ENCODE data around the gene HERC6. TPM values are rescaled to one million over a fixed set of nuclear protein-coding genes. Genes with fewer than 3 reads are reported as not detected.

The HERC6 gene
- total RNA-seq, 4 donors from 2014 or later, result 4.4 to 7.5 (median 5.1) TPM

- Histone ChIP-seq H3K27ac (no peak overlapping the region), H3K4me1 (no peaks in the 10 kb centered on the region), H3K27me3 (no peaks in the 10 kb centered on the region), H3K9me3 (no peaks in the 10 kb centered on the region), H3K36me3 (peaks cover 0 to 78% of the 10 kb centered on the region in 2 donors), H3K4me3 (no peak overlapping the region)
- TF ChIP-seq POLR2A (IDR thresholded peaks at IDR 0.05) (no peak), POLR2AphosphoS5 (IDR thresholded peaks at IDR 0.05) (no peak), EP300 (IDR thresholded peaks at IDR 0.05) (no peak), CTCF (IDR thresholded peaks at IDR 0.05) (no peak)
- 61 to 68% methylated on average over 3 of the region's 4 CpGs for WGBS, 2 donors (ENCODE audit: low coverage in 1 of 2)
- ATAC-seq, result no peak
Observed at GRCh38 chr4:88489100-88489761, 110.6 kb downstream of the HERC6 start.

Small RNAs within 50 kb of the gene (small RNA-seq; reads per million reads assigned to genes)
- 0 reads per million in 4 donors for gene RF00019

Other genes starting within 250 kb of the HERC6 start
- gene ABCG2, start 220.2 kb upstream of the HERC6 start, total RNA-seq, result 1 to 10 TPM; 1.1 to 5.0 (median 2.6) TPM
- 10 to 100 TPM; 18.9 to 59.3 (median 38.2) TPM for gene PPM1K, start 94.3 kb upstream of the HERC6 start, total RNA-seq
- 1 to 10 TPM; 2.2 to 5.9 (median 3.9) TPM for gene HERC5, start 78.3 kb downstream of the HERC6 start, total RNA-seq
- gene PYURF, start 144.9 kb downstream of the HERC6 start, total RNA-seq, result 100 to 1,000 TPM in 1 of 4 donors, 10 to 100 TPM in 3; 78.1 to 108 (median 96.4) TPM
- gene HERC3, start 213.6 kb downstream of the HERC6 start, total RNA-seq, result 10 to 100 TPM; 45.0 to 60.7 (median 51.9) TPM